ENCODE data around the gene ACADM. TPM values are rescaled to one million over a fixed set of nuclear protein-coding genes. Genes with fewer than 3 reads are reported as not detected.
A peak's percentile ranks its signal among the peaks of the same experiment; 100 is the strongest.
"Not testable (repeated sequence)": the region's sequence is repeated elsewhere in the genome, so short reads cannot be mapped to it uniquely, and the experiment has no call there.

The ACADM gene
- total RNA-seq, 1 experiment from 2014 or later, result 48.7 TPM

GRCh38 chr1:75801480-75801879, 77.0 kb downstream of the ACADM start:
- H3K79me2 ChIP-seq (ENCODE audit: insufficient read depth, low read length); H3K36me3 ChIP-seq (ENCODE audit: control insufficient read depth in 1 of 2, insufficient read depth in 2 of 2, low read length in 2 of 2); H3K4me2 ChIP-seq (ENCODE audit: low read length); BruUV-seq (replicated peaks); CTCF ChIA-PET; H3K4me3 ChIP-seq (replicated peaks in 1 of 2; ENCODE audit: low read depth in 1 of 2, low read length in 2 of 2); ATAC-seq; H3K9ac ChIP-seq (ENCODE audit: low read length); H3K9me3 ChIP-seq (ENCODE audit: control insufficient read depth in 1 of 2, insufficient read depth in 1 of 2, low read depth in 1 of 2, low read length in 2 of 2); RAD21 ChIA-PET (ENCODE audit: low non-redundant PET in 1 of 2, low total read pairs in 2 of 2, uncharacterized antibody in 2 of 2, unreplicated experiment in 2 of 2); H3K27me3 ChIP-seq (ENCODE audit: insufficient read depth, low read length); H3K9me2 ChIP-seq (ENCODE audit: insufficient read depth); H3K27ac ChIP-seq (ENCODE audit: low read depth, low read length); POLR2A ChIA-PET; H2AFZ ChIP-seq (ENCODE audit: low read depth, low read length, poor library complexity, severe bottlenecking); H3K4me1 ChIP-seq (ENCODE audit: control insufficient read depth in 1 of 2, insufficient read depth in 2 of 2, low read length in 2 of 2); DNase-seq (ENCODE audit: low read depth, low spot score); intact Hi-C loops (cut with micrococcal nuclease): not testable (repeated sequence)
- TF ChIP-seq JUND (IDR thresholded peaks at IDR 0.05), result peak; percentile 2; the same call in 1 of the 2 replicates
- peaks cover 20% of the 10 kb centered on the region; the same call in 1 of the 2 replicates for H4K20me1 ChIP-seq (ENCODE audit: insufficient read depth)

- H3K4me3 ChIP-seq (replicated peaks in 1 of 2; ENCODE audit: low read depth in 1 of 2, low read length in 2 of 2), result no peak overlapping the region
- H3K9ac ChIP-seq (ENCODE audit: low read length), result no peak overlapping the region
- H3K27me3 ChIP-seq (ENCODE audit: insufficient read depth, low read length), result no peaks in the 10 kb centered on the region
- intact Hi-C loops (cut with micrococcal nuclease), result no loop called here
- ChIA-PET CTCF (no interaction called here), RAD21 (ENCODE audit: low non-redundant PET in 1 of 2, low total read pairs in 2 of 2, uncharacterized antibody in 2 of 2, unreplicated experiment in 2 of 2) (no interaction called here), POLR2A (no interaction called here)
- H3K36me3 ChIP-seq (ENCODE audit: control insufficient read depth in 1 of 2, insufficient read depth in 2 of 2, low read length in 2 of 2), result no peaks in the 10 kb centered on the region
- no peaks in the 10 kb centered on the region for H3K4me1 ChIP-seq (ENCODE audit: control insufficient read depth in 1 of 2, insufficient read depth in 2 of 2, low read length in 2 of 2)
- no peaks in the 10 kb centered on the region for H3K9me2 ChIP-seq (ENCODE audit: insufficient read depth)
- no peaks in the 10 kb centered on the region for H3K9me3 ChIP-seq (ENCODE audit: control insufficient read depth in 1 of 2, insufficient read depth in 1 of 2, low read depth in 1 of 2, low read length in 2 of 2)
- no peak overlapping the region for H3K27ac ChIP-seq (ENCODE audit: low read depth, low read length)
- DNase-seq (ENCODE audit: low read depth, low spot score), result no peak
- no peaks in the 10 kb centered on the region for H4K20me1 ChIP-seq (ENCODE audit: insufficient read depth)
- no TSS peak for BruUV-seq (replicated peaks)
- no peak for ATAC-seq
- no peak overlapping the region for H2AFZ ChIP-seq (ENCODE audit: low read depth, low read length, poor library complexity, severe bottlenecking)
- H3K4me2 ChIP-seq (ENCODE audit: low read length), result no peak overlapping the region
- no peaks in the 10 kb centered on the region for H3K79me2 ChIP-seq (ENCODE audit: insufficient read depth, low read length)
- TF ChIP-seq EZH2 (IDR thresholded peaks at IDR 0.05), result no peak
- no peak for TF ChIP-seq ZFX (IDR thresholded peaks at IDR 0.05)
- no peak for TF ChIP-seq ZNF274 (IDR thresholded peaks at IDR 0.05; ENCODE audit: low read depth, low read length)
- TF ChIP-seq CBX3 (IDR thresholded peaks at IDR 0.05; ENCODE audit: low read depth), result no peak
- no peak for TF ChIP-seq CEBPB (IDR thresholded peaks at IDR 0.05; ENCODE audit: low read depth)
- TF ChIP-seq ATF3 (IDR thresholded peaks at IDR 0.05), result no peak
- TF ChIP-seq REST (IDR thresholded peaks at IDR 0.05; ENCODE audit: low read depth), result no peak
- TF ChIP-seq EGR1 (IDR thresholded peaks at IDR 0.05; ENCODE audit: low read depth), result no peak
- no peak for TF ChIP-seq POLR2A (IDR thresholded peaks at IDR 0.05; ENCODE audit: borderline replicate concordance, extremely low read depth, insufficient read depth, insufficient read length)
- no peak for TF ChIP-seq CTCF (IDR thresholded peaks at IDR 0.05 in 2 of 3, conservative IDR thresholded peaks at IDR 0.05 in 1 of 3; ENCODE audit: borderline replicate concordance in 1 of 3, insufficient read depth in 1 of 3, low read depth in 2 of 3, low read length in 2 of 3)
- no peak for TF ChIP-seq EZH2phosphoT487 (IDR thresholded peaks at IDR 0.05; ENCODE audit: borderline replicate concordance)
- no peak for TF ChIP-seq ZBTB33 (IDR thresholded peaks at IDR 0.05; ENCODE audit: extremely low read depth, insufficient replicate concordance, low read length)
- TF ChIP-seq ELF1 (IDR thresholded peaks at IDR 0.05; ENCODE audit: borderline replicate concordance, low read depth), result no peak
- no peak for TF ChIP-seq RAD21 (IDR thresholded peaks at IDR 0.05; ENCODE audit: low read depth)
Measured at GRCh38 chr1:75808921-75809320, 84.4 kb downstream of the ACADM start.

Measured in HCT116 (cell line).